WTC11 (cell line): ENCODE results near the gene PLCG2. TPM values are rescaled to one million over a fixed set of nuclear protein-coding genes. Genes with fewer than 3 reads are reported as not detected.
A peak's percentile ranks its signal among the peaks of the same experiment; 100 is the strongest.

Experiments
- ATAC-seq: fragments of 200-7000 bp; cut with Tn5 transposase; 2 replicates; pipeline ENCODE4 v1.10.0; 2021; ENCODE audit warnings: mild to moderate bottlenecking, moderate library complexity
- CTCF ChIA-PET: fragments of 300-600 bp; sonication (Branson Sonifier 250); formaldehyde crosslinking; loops from one replicate; lab custom pipeline; 2021; ENCODE audit warnings: antibody characterized with exemption; lab: Charles Lee
- POLR2A ChIA-PET: fragments of 350-600 bp; sonication (Branson Sonifier 250); formaldehyde crosslinking; loops from one replicate; lab custom pipeline; 2021; ENCODE audit warnings: antibody characterized with exemption; lab: Charles Lee
- DNase-seq: peaks from one replicate; pipeline ENCODE4 v3.0.0; 2021; ENCODE audit warnings: low spot score
- H3K27ac Mint-ChIP-seq: 2 replicates; pipeline ENCODE4 v1.8.0; 2021; ENCODE audit warnings: mixed read lengths
- H3K27me3 Mint-ChIP-seq: 2 replicates; pipeline ENCODE4 v1.8.0; 2021; ENCODE audit warnings: low read depth, mild to moderate bottlenecking, moderate library complexity, mixed read lengths
- H3K36me3 Mint-ChIP-seq: 2 replicates; pipeline ENCODE4 v1.8.0; 2021; ENCODE audit warnings: mixed read lengths
- H3K4me1 Mint-ChIP-seq: 2 replicates; pipeline ENCODE4 v1.8.0; 2022; ENCODE audit warnings: mixed read lengths
- H3K4me3 Mint-ChIP-seq: 2 replicates; pipeline ENCODE4 v1.8.0; 2021; ENCODE audit warnings: mild to moderate bottlenecking, moderate library complexity, mixed read lengths
- H3K9me3 Mint-ChIP-seq: 2 replicates; pipeline ENCODE4 v1.8.0; 2021; ENCODE audit warnings: mixed read lengths
- ARID4B ChIP-seq: sonication (generic); formaldehyde crosslinking; IDR thresholded peaks from 2 replicates; pipeline ENCODE4 v1.8.0; 2023; ENCODE audit warnings: missing genetic modification reagents, mild to moderate bottlenecking, borderline replicate concordance
- CBFB ChIP-seq: sonication (generic); formaldehyde crosslinking; IDR thresholded peaks from 2 replicates; pipeline ENCODE4 v1.8.1; 2022; ENCODE audit warnings: mild to moderate bottlenecking, low read depth, missing genetic modification reagents
- CDX4 ChIP-seq: fragments of 250-450 bp; sonication (Bioruptor Pico); IDR thresholded peaks from 2 replicates; pipeline ENCODE4 v1.9.0; 2021; ENCODE audit warnings: moderate library complexity, mild to moderate bottlenecking, inconsistent platforms, borderline replicate concordance
- CREM ChIP-seq: sonication (generic); formaldehyde crosslinking; IDR thresholded peaks from 2 replicates; pipeline ENCODE4 v1.8.1; 2022; ENCODE audit warnings: mild to moderate bottlenecking, missing genetic modification reagents, moderate library complexity
- ELF4 ChIP-seq: sonication (generic); formaldehyde crosslinking; IDR thresholded peaks from 2 replicates; pipeline ENCODE4 v1.8.1; 2022; ENCODE audit warnings: low read depth, mild to moderate bottlenecking, moderate library complexity, missing genetic modification reagents
- HMGA2 ChIP-seq: fragments of 250-450 bp; sonication (Bioruptor Pico); IDR thresholded peaks from 2 replicates; pipeline ENCODE4 v1.4.0; 2021; ENCODE audit warnings: mild to moderate bottlenecking, moderate library complexity
- OVOL2 ChIP-seq: fragments of 250-450 bp; sonication (Bioruptor Pico); IDR thresholded peaks from 2 replicates; pipeline ENCODE4 v1.9.0; 2021; ENCODE audit warnings: mild to moderate bottlenecking, borderline replicate concordance
- USF1 ChIP-seq: sonication (generic); formaldehyde crosslinking; IDR thresholded peaks from 2 replicates; pipeline ENCODE4 v1.8.0; 2022; ENCODE audit warnings: mild to moderate bottlenecking, missing genetic modification reagents
- ZNF138 ChIP-seq: sonication (generic); formaldehyde crosslinking; conservative IDR thresholded peaks from 2 replicates; pipeline ENCODE4 v1.8.1; 2022; ENCODE audit warnings: mild to moderate bottlenecking, moderate library complexity, missing genetic modification reagents
- ZNF317 ChIP-seq: sonication (generic); formaldehyde crosslinking; IDR thresholded peaks from 2 replicates; pipeline ENCODE4 v1.8.1; 2023; ENCODE audit warnings: low read depth, mild to moderate bottlenecking, moderate library complexity, missing genetic modification reagents, borderline replicate concordance
- ZNF396 ChIP-seq: fragments of 250-450 bp; sonication (Bioruptor Pico); IDR thresholded peaks from 2 replicates; pipeline ENCODE4 v1.8.0; 2021; ENCODE audit warnings: mild to moderate bottlenecking, moderate library complexity, borderline replicate concordance
- ZNF416 ChIP-seq: fragments of 250-450 bp; sonication (Bioruptor Pico); IDR thresholded peaks from 2 replicates; pipeline ENCODE4 v1.9.0; 2021; ENCODE audit warnings: mild to moderate bottlenecking, inconsistent platforms
- ZNF532 ChIP-seq: fragments of 250-450 bp; sonication (Bioruptor Pico); IDR thresholded peaks from 2 replicates; pipeline ENCODE4 v1.9.0; 2021; ENCODE audit warnings: mild to moderate bottlenecking, borderline replicate concordance
- ZNF671 ChIP-seq: fragments of 250-450 bp; sonication (Bioruptor Pico); IDR thresholded peaks from 2 replicates; pipeline ENCODE4 v1.8.0; 2021; ENCODE audit warnings: mild to moderate bottlenecking
- total RNA-seq: library from RNA; stranded (reverse); gene quantifications from 3 replicates; pipeline ENCODE4 v1.2.3, GENCODE V29; 2021

Gene PLCG2
- total RNA-seq, 1 experiment from 2014 or later = 7.0 TPM

GRCh38 chr16:81832801-81833547 is 53.9 kb downstream of the PLCG2 start:
- DNase-seq (no peak), ATAC-seq (no peak)
- no peaks in the 10 kb centered on the region for H3K36me3 Mint-ChIP-seq
- no peak for TF ChIP-seq CBFB (CRISPR knock-in tag)
- no peak for TF ChIP-seq ZNF416 (CRISPR knock-in tag)
- no peak for TF ChIP-seq HMGA2 (CRISPR knock-in tag)
- TF ChIP-seq ZNF532 (CRISPR knock-in tag) = no peak
- peak overlapping the region; percentile 41; the same call in 1 of the 2 replicates for H3K27ac Mint-ChIP-seq
- ChIA-PET CTCF (interaction anchor here (2.0 kb wide), 1 partner anchor 9 kb away, joined by 7 read pairs; no protein-coding TSS in a partner anchor), POLR2A (no interaction called here)
- no peaks in the 10 kb centered on the region for H3K27me3 Mint-ChIP-seq
- no peak overlapping the region for H3K4me3 Mint-ChIP-seq
- peaks cover 28% of the 10 kb centered on the region for H3K4me1 Mint-ChIP-seq
- H3K9me3 Mint-ChIP-seq = no peaks in the 10 kb centered on the region

- H3K4me3 Mint-ChIP-seq = no peak overlapping the region
- no peak for ATAC-seq
- no peak for DNase-seq
- H3K9me3 Mint-ChIP-seq = no peaks in the 10 kb centered on the region
- TF ChIP-seq ARID4B (CRISPR knock-in tag) = no peak
- TF ChIP-seq OVOL2 (CRISPR knock-in tag) = no peak
- TF ChIP-seq ELF4 (CRISPR knock-in tag) = no peak
- no peak for TF ChIP-seq ZNF396 (CRISPR knock-in tag)
- no peak for TF ChIP-seq CREM (CRISPR knock-in tag)
- TF ChIP-seq ZNF138 (CRISPR knock-in tag) = no peak
- no peak for TF ChIP-seq USF1 (CRISPR knock-in tag)
- no peak for TF ChIP-seq ZNF671 (CRISPR knock-in tag)
- no peak for TF ChIP-seq ZNF317 (CRISPR knock-in tag)
- TF ChIP-seq CDX4 = no peak
- H3K27ac Mint-ChIP-seq = no peak overlapping the region
- POLR2A ChIA-PET = no interaction called here
- peaks cover 24% of the 10 kb centered on the region for H3K4me1 Mint-ChIP-seq
- no peaks in the 10 kb centered on the region for H3K36me3 Mint-ChIP-seq
- no peaks in the 10 kb centered on the region for H3K27me3 Mint-ChIP-seq
- CTCF ChIA-PET = interaction anchor here (1.0 kb wide), 1 partner anchor 10 kb away, joined by 4 read pairs; no protein-coding TSS in a partner anchor
Measured at GRCh38 chr16:81833751-81834150, 54.7 kb downstream of the PLCG2 start.
